GM12878 (cell line): ENCODE results near the gene BUB1B. TPM values are rescaled to one million over a fixed set of nuclear protein-coding genes. Genes with fewer than 3 reads are reported as not detected.

ENCODE experiments used
- ATAC-seq: fragments of 200-7000 bp; cut with Tn5 transposase; 3 replicates; pipeline ENCODE4 v1.9.1; 2020; ENCODE audit warnings: mild to moderate bottlenecking, moderate library complexity
- BruUV-seq: library from RNA; stranded (reverse); fragments of 400-500 nt; replicated peaks from 2 replicates; lab custom pipeline; 2021; lab: Mats Ljungman, UMichigan
- CTCF ChIA-PET: fragments of 300-600 bp; sonication (Branson Sonifier 250); formaldehyde crosslinking; extraction: SDS; loops from one replicate; lab custom pipeline; 2021; ENCODE audit warnings: inconsistent platforms; lab: Yijun Ruan, JAX
- POLR2A ChIA-PET: fragments of 350-600 bp; formaldehyde crosslinking; extraction: SDS; loops from one replicate; lab custom pipeline; 2021; ENCODE audit warnings: inconsistent platforms; lab: Charles Lee
- RAD21 ChIA-PET: fragments of 300-600 bp; sonication (Branson Sonifier 250); formaldehyde crosslinking; loops from one replicate; lab custom pipeline; 2023; ENCODE audit warnings: antibody characterized with exemption; ENCODE audit not compliant: unreplicated experiment; lab: Charles Lee
- SMC1A ChIA-PET: fragments of 300-600 bp; sonication (Branson Sonifier 250); formaldehyde crosslinking; loops from one replicate; lab custom pipeline; 2023; ENCODE audit not compliant: unreplicated experiment, uncharacterized antibody; lab: Charles Lee
- DNase-seq: peaks from one replicate; pipeline ENCODE4 v3.0.0-alpha.2; 2011; ENCODE audit warnings: low read depth, low spot score
- FAIRE-seq: peaks from 3 replicates; lab custom pipeline; 2011; peaks lifted over from hg19 to GRCh38; lab: Jason Lieb, UNC
- H2AFZ ChIP-seq: 2 replicates; pipeline ENCODE4 v1.6.0; 2011; ENCODE audit warnings: low read depth, low read length, control low read depth; ENCODE audit not compliant: control insufficient read depth
- H3K27ac ChIP-seq: 2 replicates; pipeline ENCODE4 v1.5.1; 2011; ENCODE audit warnings: control low read depth; ENCODE audit not compliant: control insufficient read depth, insufficient read depth
- H3K27me3 ChIP-seq, 2 experiments: replicated peaks in 1 of 2; 2 replicates each; pipeline versions ENCODE4 v1.6.0 to v1.6.1; 2011; ENCODE audit warnings: low read length in 1 of 2; ENCODE audit not compliant: control insufficient read depth in 2 of 2, insufficient read depth in 2 of 2
- H3K36me3 ChIP-seq, 2 experiments: 2 replicates each; pipeline ENCODE4 v1.5.1; 2011; ENCODE audit warnings: low read length in 1 of 2; ENCODE audit not compliant: control insufficient read depth in 2 of 2, insufficient read depth in 2 of 2
- H3K4me1 ChIP-seq: 2 replicates; pipeline ENCODE4 v1.6.1; 2011; ENCODE audit warnings: mild to moderate bottlenecking, low read length, moderate library complexity, mixed read lengths; ENCODE audit not compliant: control insufficient read depth, insufficient read depth
- H3K4me2 ChIP-seq: 2 replicates; pipeline ENCODE4 v1.6.0; 2011; ENCODE audit warnings: control low read depth; ENCODE audit not compliant: control insufficient read depth, insufficient read depth
- H3K4me3 ChIP-seq: fragments of 200-600 bp; sonication (generic); 2 replicates; pipeline ENCODE4 v1.5.1; 2016
- H3K79me2 ChIP-seq: 2 replicates; pipeline ENCODE4 v1.6.0; 2011; ENCODE audit warnings: low read length; ENCODE audit not compliant: control insufficient read depth, insufficient read depth
- H3K9ac ChIP-seq: 2 replicates; pipeline ENCODE4 v1.8.0; 2011; ENCODE audit warnings: low read length, control low read depth, mixed read lengths; ENCODE audit not compliant: control insufficient read depth, insufficient read depth
- H3K9me3 ChIP-seq: replicated peaks from 3 replicates; pipeline ENCODE4 v1.5.1; 2011; ENCODE audit warnings: mild to moderate bottlenecking, low read length; ENCODE audit not compliant: control insufficient read depth, insufficient read depth
- H4K20me1 ChIP-seq: 2 replicates; pipeline ENCODE4 v1.6.0; 2011; ENCODE audit not compliant: control insufficient read depth, insufficient read depth
- EP300 ChIP-seq, 2 experiments: fragments of 150-350 bp in 1 of 2; IDR thresholded peaks; 2 replicates each; pipeline ENCODE4 v1.6.1; 2011 to 2012; ENCODE audit warnings: low read depth in 2 of 2, low read length in 2 of 2, borderline replicate concordance in 1 of 2, improper control_type of control experiment in 1 of 2, inconsistent platforms in 1 of 2; ENCODE audit not compliant: control insufficient read depth in 1 of 2
- KAT2A ChIP-seq: conservative IDR thresholded peaks from 2 replicates; pipeline ENCODE4 v1.6.1; 2011; ENCODE audit warnings: low read depth, low read length; ENCODE audit not compliant: control insufficient read depth
- SUZ12 ChIP-seq: fragments of 200-600 bp; sonication (generic); IDR thresholded peaks from one replicate; pipeline ENCODE4 v1.6.1; 2018; ENCODE audit warnings: antibody characterized with exemption, mild to moderate bottlenecking; ENCODE audit not compliant: unreplicated experiment
- WGBS: methylation state at CpG from one replicate; pipeline ENCODE4 v1.1.6; 2016; ENCODE audit warnings: low lambda C conversion rate; ENCODE audit not compliant: insufficient replicate concordance, insufficient coverage; ENCODE audit errors: missing lambda C conversion rate; 5-methylcytosine and 5-hydroxymethylcytosine counted together
- in situ Hi-C: fragments of 300-500 bp; cut with MboI; formaldehyde crosslinking; loops from 9 replicates; pipeline ENCODE4 v1.14.3; 2018; ENCODE audit warnings: mixed read lengths
- intact Hi-C: fragments of 100-400 bp; cut with micrococcal nuclease; formaldehyde crosslinking; loops from one replicate; pipeline ENCODE4 v1.14.2; 2022; ENCODE audit not compliant: unreplicated experiment
- polyA plus RNA-seq, 11 experiments: library from polyadenylated mRNA; depleted of rRNA in 4 of 11; unstranded in 6 of 11; stranded (reverse) in 5 of 11; fragments of >200 nt; fragmentation: Nextera tagmentation in 4 of 11; fragmentation: Illumina TruSeq in 1 of 11; extraction: Ambion mirVana in 4 of 11; extraction: Trizol in 1 of 11; gene quantifications; 1 replicate in 1 of 11; 2 replicates in 10 of 11; pipeline versions ENCODE4 v1.2.1 to v1.2.3, GENCODE V29; 2011 to 2016; ENCODE audit warnings: inconsistent platforms in 2 of 11, missing spikeins in 2 of 11, low read depth in 1 of 11
- total RNA-seq, 4 experiments: library from RNA; depleted of rRNA in 3 of 4; stranded (reverse); fragments of >200 nt in 3 of 4; fragmentation: Illumina TruSeq in 1 of 4; extraction: Trizol in 1 of 4; gene quantifications; 2 replicates each; pipeline versions ENCODE4 v1.2.1 to v1.2.3, GENCODE V29; 2013 to 2021

The BUB1B gene
- total and polyA plus RNA-seq, 10 of the 15 experiments (the other 5 are each of a cell fraction or from before 2014, with no cell fraction given) = 29.1 to 98.6 (median 77.3) TPM

GRCh38 chr15:40269604-40270003 lies 108.7 kb downstream of the BUB1B start:
- RAD21 ChIA-PET = interaction anchor here (1.2 to 1.8 kb wide), 3 partner anchors 52 to 224 kb away, joined by 3 to 9 read pairs (median 3); no protein-coding TSS in a partner anchor
- POLR2A ChIA-PET = no interaction called here
- CTCF ChIA-PET = interaction anchor here (0.9 to 11.7 kb wide), 3 partner anchors 10 to 50 kb away, joined by 3 to 296 read pairs (median 3); no protein-coding TSS in a partner anchor
- H3K79me2 ChIP-seq = no peaks in the 10 kb centered on the region
- no peak overlapping the region for H3K9ac ChIP-seq
- H3K27ac ChIP-seq = no peak overlapping the region
- H2AFZ ChIP-seq = no peak overlapping the region
- no peaks in the 10 kb centered on the region for H3K4me1 ChIP-seq
- no TSS peak for BruUV-seq
- FAIRE-seq = no peak
- H3K9me3 ChIP-seq = no peaks in the 10 kb centered on the region
- TF ChIP-seq SUZ12 = no peak
- TF ChIP-seq, all 136 proteins: peak for 0
- in situ Hi-C loops = loop anchor here (5.0 to 10.0 kb wide), 4 partner anchors 52 to 485 kb away; partner anchors contain the start of gene FSIP1
- H4K20me1 ChIP-seq = no peaks in the 10 kb centered on the region
- DNase-seq (no peak), ATAC-seq (no peak)
- H3K27me3 ChIP-seq = no peaks in the 10 kb centered on the region
- no peak overlapping the region for H3K4me3 ChIP-seq
- intact Hi-C loops = loop anchor here (10.0 kb wide), 2 partner anchors 165 to 385 kb away; partner anchors contain the start of gene BMF
- SMC1A ChIA-PET = interaction anchor here (1.1 to 1.3 kb wide), 4 partner anchors 14 to 232 kb away, joined by 3 to 4 read pairs (median 4); no protein-coding TSS in a partner anchor
- 60% methylated on average over 4 of the region's 4 CpGs for WGBS
- H3K36me3 ChIP-seq = no peaks in the 10 kb centered on the region
- no peak overlapping the region for H3K4me2 ChIP-seq

DNA sequence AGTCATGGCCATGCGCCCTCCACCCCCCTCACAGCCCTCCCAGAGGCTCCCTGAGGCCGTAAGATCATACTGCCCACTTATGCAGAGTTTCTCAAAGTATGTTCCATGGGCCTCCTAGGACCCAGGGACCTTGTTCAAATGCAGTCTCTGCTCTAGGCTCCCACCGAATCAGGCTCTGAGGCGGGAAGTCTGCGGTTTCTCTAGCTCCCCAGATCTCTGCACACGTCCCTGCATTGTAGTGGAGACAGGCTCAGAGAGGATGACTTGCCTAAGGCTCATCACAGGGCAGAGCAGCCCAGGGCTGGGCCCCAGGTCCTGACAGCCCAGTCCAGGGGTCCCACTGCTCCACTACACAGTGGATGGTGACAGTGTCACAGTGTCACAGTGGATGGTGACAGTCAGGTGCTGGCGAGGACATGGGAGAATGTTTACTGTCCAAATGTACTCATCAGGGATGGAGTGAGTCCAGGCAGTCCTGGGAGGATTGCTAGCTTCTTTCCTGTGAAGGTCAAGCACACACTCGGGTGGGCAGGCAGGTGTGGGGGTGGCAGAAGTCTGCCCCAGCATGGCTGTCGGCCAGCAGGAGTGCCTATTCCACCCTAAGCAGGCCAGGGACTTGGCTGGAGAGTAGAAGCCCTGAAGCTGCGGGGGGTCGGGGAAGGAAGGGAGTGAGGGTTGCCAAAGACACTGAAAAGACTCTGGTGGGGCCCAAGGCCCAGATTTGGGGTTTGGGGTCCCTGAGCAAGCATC lies 109.6 kb downstream of the BUB1B start:
- no peak for DNase-seq
- no peak overlapping the region for H3K4me2 ChIP-seq
- no peak overlapping the region for H3K27ac ChIP-seq
- in situ Hi-C loops (loop anchor here (5.0 to 10.0 kb wide), 4 partner anchors 53 to 486 kb away; partner anchors contain the start of gene FSIP1), intact Hi-C loops (loop anchor here (10.0 kb wide), 2 partner anchors 166 to 386 kb away; partner anchors contain the start of gene BMF)
- H3K36me3 ChIP-seq = no peaks in the 10 kb centered on the region
- POLR2A ChIA-PET = no interaction called here
- H2AFZ ChIP-seq = no peak overlapping the region
- RAD21 ChIA-PET = interaction anchor here (1.2 to 1.8 kb wide), 3 partner anchors 52 to 225 kb away, joined by 3 to 9 read pairs (median 3); no protein-coding TSS in a partner anchor
- BruUV-seq = no TSS peak
- no peaks in the 10 kb centered on the region for H3K4me1 ChIP-seq
- H3K9me3 ChIP-seq = no peaks in the 10 kb centered on the region
- no peak overlapping the region for H3K9ac ChIP-seq
- FAIRE-seq = no peak
- H4K20me1 ChIP-seq = no peaks in the 10 kb centered on the region
- SMC1A ChIA-PET = interaction anchor here (1.1 to 6.4 kb wide), 5 partner anchors 15 to 232 kb away, joined by 3 to 98 read pairs (median 4); no protein-coding TSS in a partner anchor
- no peak overlapping the region for H3K4me3 ChIP-seq
- no peaks in the 10 kb centered on the region for H3K27me3 ChIP-seq
- 23% methylated on average over 11 of the region's 11 CpGs for WGBS
- no peaks in the 10 kb centered on the region for H3K79me2 ChIP-seq
- CTCF ChIA-PET = interaction anchor here (1.0 to 11.7 kb wide), 3 partner anchors 9 to 225 kb away, joined by 3 to 296 read pairs (median 5); no protein-coding TSS in a partner anchor
- TF ChIP-seq KAT2A (no peak), EP300 (IDR thresholded peaks at IDR 0.05; ENCODE audit: borderline replicate concordance in 1 of 2, control insufficient read depth in 1 of 2, low read depth in 2 of 2, low read length in 2 of 2) (no peak)
- no peak for ATAC-seq

Other genes starting within 250 kb of the BUB1B start
Only the 7 nearest of the 13 such genes appear.
- 273 and 320 TPM in 2 replicates for gene SRP14, start 121.9 kb upstream of the BUB1B start, total RNA-seq (2014; rRNA removed)
- gene SRP14, start 121.9 kb upstream of the BUB1B start, total RNA-seq (2014; rRNA removed; fragmentation: Illumina TruSeq; extraction: Trizol) = 181 and 189 TPM in 2 replicates
- 141 TPM in 2 replicates for gene SRP14, start 121.9 kb upstream of the BUB1B start, total RNA-seq (2021)
- 431 and 589 TPM in 2 replicates for gene SRP14, start 121.9 kb upstream of the BUB1B start, polyA plus RNA-seq (2011; rRNA removed)
- gene SRP14, start 121.9 kb upstream of the BUB1B start, polyA plus RNA-seq (2014; fragmentation: Illumina TruSeq; extraction: Trizol) = 364 and 455 TPM in 2 replicates
- 1,000 to 10,000 TPM; 1,041 to 1,182 TPM for gene SRP14, start 121.9 kb upstream of the BUB1B start, polyA plus RNA-seq (2014; fragmentation: Nextera tagmentation; extraction: Ambion mirVana)
- gene SRP14, start 121.9 kb upstream of the BUB1B start, polyA plus RNA-seq (2014; rRNA removed) = 546 and 554 TPM in 2 replicates
- 100 to 1,000 TPM; 806 to 826 TPM for gene SRP14, start 121.9 kb upstream of the BUB1B start, polyA plus RNA-seq (2016; fragmentation: Nextera tagmentation; extraction: Ambion mirVana)
- 17.3 and 19.2 TPM in 2 replicates for gene BMF, start 52.2 kb upstream of the BUB1B start, total RNA-seq (2014; rRNA removed)
- 16.4 and 20.1 TPM in 2 replicates for gene BMF, start 52.2 kb upstream of the BUB1B start, total RNA-seq (2014; rRNA removed; fragmentation: Illumina TruSeq; extraction: Trizol)
- gene BMF, start 52.2 kb upstream of the BUB1B start, total RNA-seq (2021) = 34.9 and 35.7 TPM in 2 replicates
- gene BMF, start 52.2 kb upstream of the BUB1B start, polyA plus RNA-seq (2011; rRNA removed) = 14.7 and 22.1 TPM in 2 replicates
- gene BMF, start 52.2 kb upstream of the BUB1B start, polyA plus RNA-seq (2014; fragmentation: Illumina TruSeq; extraction: Trizol) = 17.4 and 23.8 TPM in 2 replicates
- 1 to 10 TPM in 1 of 2 experiments, under 1 TPM in 1; 0.82 to 1.3 TPM for gene BMF, start 52.2 kb upstream of the BUB1B start, polyA plus RNA-seq (2014; fragmentation: Nextera tagmentation; extraction: Ambion mirVana)
- gene BMF, start 52.2 kb upstream of the BUB1B start, polyA plus RNA-seq (2014; rRNA removed) = 26.8 and 27.5 TPM in 2 replicates
- 1 to 10 TPM; 4.0 to 4.2 TPM for gene BMF, start 52.2 kb upstream of the BUB1B start, polyA plus RNA-seq (2016; fragmentation: Nextera tagmentation; extraction: Ambion mirVana)
- gene PAK6, start 78.0 kb downstream of the BUB1B start, total RNA-seq (2014; rRNA removed) = 0.40 and 1.2 TPM in 2 replicates
- gene PAK6, start 78.0 kb downstream of the BUB1B start, total RNA-seq (2014; rRNA removed; fragmentation: Illumina TruSeq; extraction: Trizol) = 0.14 and 0.36 TPM in 2 replicates
- 0.59 and 0.77 TPM in 2 replicates for gene PAK6, start 78.0 kb downstream of the BUB1B start, total RNA-seq (2021)
- 0.03 and 0.07 TPM in 2 replicates for gene PAK6, start 78.0 kb downstream of the BUB1B start, polyA plus RNA-seq (2011; rRNA removed)
- 0.16 and 0.25 TPM in 2 replicates for gene PAK6, start 78.0 kb downstream of the BUB1B start, polyA plus RNA-seq (2014; fragmentation: Illumina TruSeq; extraction: Trizol)
- gene PAK6, start 78.0 kb downstream of the BUB1B start, polyA plus RNA-seq (2014; fragmentation: Nextera tagmentation; extraction: Ambion mirVana) = under 1 TPM in 1 of 2 experiments, not detected in 1; 0.07 TPM
- gene PAK6, start 78.0 kb downstream of the BUB1B start, polyA plus RNA-seq (2014; rRNA removed) = 0.92 and 1.3 TPM in 2 replicates
- under 1 TPM in 1 of 2 experiments, not detected in 1; 0.27 TPM for gene PAK6, start 78.0 kb downstream of the BUB1B start, polyA plus RNA-seq (2016; fragmentation: Nextera tagmentation; extraction: Ambion mirVana)
- not detected in 2 replicates for gene ANKRD63, start 122.0 kb downstream of the BUB1B start, total RNA-seq (2014; rRNA removed)
- not detected in 2 replicates for gene ANKRD63, start 122.0 kb downstream of the BUB1B start, total RNA-seq (2014; rRNA removed; fragmentation: Illumina TruSeq; extraction: Trizol)
- gene ANKRD63, start 122.0 kb downstream of the BUB1B start, total RNA-seq (2021) = not detected in 2 replicates
- gene ANKRD63, start 122.0 kb downstream of the BUB1B start, polyA plus RNA-seq (2011; rRNA removed) = not detected in 2 replicates
- not detected in 2 replicates for gene ANKRD63, start 122.0 kb downstream of the BUB1B start, polyA plus RNA-seq (2014; fragmentation: Illumina TruSeq; extraction: Trizol)
- not detected for gene ANKRD63, start 122.0 kb downstream of the BUB1B start, polyA plus RNA-seq (2014; fragmentation: Nextera tagmentation; extraction: Ambion mirVana)
- not detected in 2 replicates for gene ANKRD63, start 122.0 kb downstream of the BUB1B start, polyA plus RNA-seq (2014; rRNA removed)
- gene ANKRD63, start 122.0 kb downstream of the BUB1B start, polyA plus RNA-seq (2016; fragmentation: Nextera tagmentation; extraction: Ambion mirVana) = not detected
- 18.5 and 25.2 TPM in 2 replicates for gene PLCB2, start 146.9 kb downstream of the BUB1B start, total RNA-seq (2014; rRNA removed)
- 13.2 and 13.9 TPM in 2 replicates for gene PLCB2, start 146.9 kb downstream of the BUB1B start, total RNA-seq (2014; rRNA removed; fragmentation: Illumina TruSeq; extraction: Trizol)
- 33.8 and 39.4 TPM in 2 replicates for gene PLCB2, start 146.9 kb downstream of the BUB1B start, total RNA-seq (2021)
- gene PLCB2, start 146.9 kb downstream of the BUB1B start, polyA plus RNA-seq (2011; rRNA removed) = 0.88 and 1.2 TPM in 2 replicates
- gene PLCB2, start 146.9 kb downstream of the BUB1B start, polyA plus RNA-seq (2014; fragmentation: Illumina TruSeq; extraction: Trizol) = 17.4 and 24.7 TPM in 2 replicates
- 1 to 10 TPM; 1.3 to 2.4 TPM for gene PLCB2, start 146.9 kb downstream of the BUB1B start, polyA plus RNA-seq (2014; fragmentation: Nextera tagmentation; extraction: Ambion mirVana)
- gene PLCB2, start 146.9 kb downstream of the BUB1B start, polyA plus RNA-seq (2014; rRNA removed) = 32.6 and 34.4 TPM in 2 replicates
- 1 to 10 TPM; 6.9 to 7.4 TPM for gene PLCB2, start 146.9 kb downstream of the BUB1B start, polyA plus RNA-seq (2016; fragmentation: Nextera tagmentation; extraction: Ambion mirVana)
- gene INAFM2, start 162.6 kb downstream of the BUB1B start, total RNA-seq (2014; rRNA removed) = 3.8 and 5.0 TPM in 2 replicates
- gene INAFM2, start 162.6 kb downstream of the BUB1B start, total RNA-seq (2014; rRNA removed; fragmentation: Illumina TruSeq; extraction: Trizol) = 3.9 and 5.2 TPM in 2 replicates
- gene INAFM2, start 162.6 kb downstream of the BUB1B start, total RNA-seq (2021) = 5.2 and 8.1 TPM in 2 replicates
- 4.0 and 4.2 TPM in 2 replicates for gene INAFM2, start 162.6 kb downstream of the BUB1B start, polyA plus RNA-seq (2011; rRNA removed)
- 3.9 and 5.9 TPM in 2 replicates for gene INAFM2, start 162.6 kb downstream of the BUB1B start, polyA plus RNA-seq (2014; fragmentation: Illumina TruSeq; extraction: Trizol)
- gene INAFM2, start 162.6 kb downstream of the BUB1B start, polyA plus RNA-seq (2014; fragmentation: Nextera tagmentation; extraction: Ambion mirVana) = 1 to 10 TPM; 2.0 to 2.4 TPM
- 3.0 and 4.2 TPM in 2 replicates for gene INAFM2, start 162.6 kb downstream of the BUB1B start, polyA plus RNA-seq (2014; rRNA removed)
- 1 to 10 TPM in 1 of 2 experiments, under 1 TPM in 1; 0.75 to 1.2 TPM for gene INAFM2, start 162.6 kb downstream of the BUB1B start, polyA plus RNA-seq (2016; fragmentation: Nextera tagmentation; extraction: Ambion mirVana)
- gene CCDC9B, start 179.9 kb downstream of the BUB1B start, total RNA-seq (2014; rRNA removed) = not detected in 2 replicates
- 0.04 and 0.05 TPM in 2 replicates for gene CCDC9B, start 179.9 kb downstream of the BUB1B start, total RNA-seq (2014; rRNA removed; fragmentation: Illumina TruSeq; extraction: Trizol)
- gene CCDC9B, start 179.9 kb downstream of the BUB1B start, total RNA-seq (2021) = 0.08 and 0.19 TPM in 2 replicates
- not detected in 2 replicates for gene CCDC9B, start 179.9 kb downstream of the BUB1B start, polyA plus RNA-seq (2011; rRNA removed)
- 0.01 and 0.11 TPM in 2 replicates for gene CCDC9B, start 179.9 kb downstream of the BUB1B start, polyA plus RNA-seq (2014; fragmentation: Illumina TruSeq; extraction: Trizol)
- gene CCDC9B, start 179.9 kb downstream of the BUB1B start, polyA plus RNA-seq (2014; fragmentation: Nextera tagmentation; extraction: Ambion mirVana) = under 1 TPM in 1 of 2 experiments, not detected in 1; 0.02 TPM
- gene CCDC9B, start 179.9 kb downstream of the BUB1B start, polyA plus RNA-seq (2014; rRNA removed) = 0.05 TPM in 1 of 2 replicates, not detected in the other
- gene CCDC9B, start 179.9 kb downstream of the BUB1B start, polyA plus RNA-seq (2016; fragmentation: Nextera tagmentation; extraction: Ambion mirVana) = not detected